Esophagus muscularis mucosa (tissue), 3 donors: ENCODE data around the gene CASKIN2.

Source experiments
- CTCF ChIP-seq, 3 experiments: fragments of 200-600 bp in 2 of 3; fragments of 450-650 bp in 1 of 3; sonication (generic) in 2 of 3; IDR thresholded peaks; one replicate each; pipeline ENCODE4 v1.5.1; 2017 to 2019; ENCODE audit warnings: antibody characterized with exemption in 3 of 3, mild to moderate bottlenecking in 2 of 3, moderate library complexity in 1 of 3
- POLR2A ChIP-seq: fragments of 450-650 bp; IDR thresholded peaks from one replicate; pipeline ENCODE4 v1.6.1; 2017; ENCODE audit warnings: antibody characterized with exemption, moderate library complexity, mild to moderate bottlenecking, low read depth
- POLR2AphosphoS5 ChIP-seq, 2 donors: sonication (generic); formaldehyde crosslinking; IDR thresholded peaks; one replicate each; pipeline ENCODE4 v1.6.1; 2017; ENCODE audit warnings: antibody characterized with exemption in 2 of 2

- TF ChIP-seq CTCF (IDR thresholded peaks at IDR 0.05) (no peak), POLR2A (no peak), POLR2AphosphoS5 (IDR thresholded peaks at IDR 0.05) (no peak)
Measured at GRCh38 chr17:75494326-75494877, 20.9 kb downstream of the CASKIN2 start.
